CD4-positive, alpha-beta T cell treated with Interleukin-6 at 100 ng/mL for 8 hours (primary cell): ENCODE data around the gene CCNI2.
"Not testable (repeated sequence)": the region's sequence is repeated elsewhere in the genome, so short reads cannot be mapped to it uniquely, and the experiment has no call there.

Experiments used
- DNase-seq: peaks from one replicate; pipeline ENCODE4 v3.0.0-alpha.2; 2020; ENCODE audit warnings: mixed read lengths, low spot score

CCNI2 gene

GRCh38 chr5:132781029-132781428 is 33.8 kb downstream of the CCNI2 start:
- DNase-seq, result no peak

- DNase-seq, result no peak
Observed at GRCh38 chr5:132782101-132782500, 34.9 kb downstream of the CCNI2 start.

GRCh38 chr5:132785365-132785764 is 38.1 kb downstream of the CCNI2 start:
- DNase-seq, result no peak

GRCh38 chr5:132785864-132786263 is 38.6 kb downstream of the CCNI2 start:
- no peak for DNase-seq

GRCh38 chr5:132787076-132787475 is 39.9 kb downstream of the CCNI2 start:
- DNase-seq, result no peak

GRCh38 chr5:132788508-132788907 is 41.3 kb downstream of the CCNI2 start:
- no peak for DNase-seq

GRCh38 chr5:132788990-132789886 is 42.0 kb downstream of the CCNI2 start:
- DNase-seq, result no peak

GRCh38 chr5:132790201-132790865 is 43.1 kb downstream of the CCNI2 start:
- no peak for DNase-seq

GRCh38 chr5:132791026-132791425 is 43.8 kb downstream of the CCNI2 start:
- DNase-seq, result no peak

GRCh38 chr5:132797651-132798050 is 50.4 kb downstream of the CCNI2 start:
- DNase-seq, result no peak

GRCh38 chr5:132799392-132799791 is 52.2 kb downstream of the CCNI2 start:
- DNase-seq, result no peak

GRCh38 chr5:132800545-132800944 is 53.3 kb downstream of the CCNI2 start:
- no peak for DNase-seq

GRCh38 chr5:132802044-132802684 is 54.9 kb downstream of the CCNI2 start:
- no peak for DNase-seq

GRCh38 chr5:132802685-132803066 is 55.5 kb downstream of the CCNI2 start:
- not testable (repeated sequence) for DNase-seq
